Measurements from ENCODE around the gene COMMD10. TPM values are rescaled to one million over a fixed set of nuclear protein-coding genes. Genes with fewer than 3 reads are reported as not detected.

The COMMD10 gene
- total and polyA plus RNA-seq, 2 donors (not counting 1 experiment from before 2014, with no cell fraction given): 19.8 to 48.7 TPM

DNA sequence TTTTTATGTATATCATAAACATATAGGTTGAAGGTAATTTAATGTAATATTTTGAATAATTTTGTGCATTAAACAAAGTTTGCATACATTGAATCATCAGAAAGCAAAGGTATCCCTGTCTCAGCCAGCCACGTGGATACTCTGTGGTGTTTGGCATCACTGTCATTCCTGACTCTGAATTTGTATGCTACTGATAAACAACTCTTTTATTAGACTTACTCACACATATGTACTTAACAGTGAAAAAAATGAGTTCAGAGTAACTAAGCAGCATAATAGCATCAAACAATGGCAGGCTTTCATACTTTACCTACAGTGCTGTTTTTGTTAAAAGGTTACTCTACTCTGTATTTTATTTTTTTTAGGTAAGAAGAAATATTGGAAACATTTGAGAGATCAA is 171.9 kb downstream of the COMMD10 start:
- no peaks in the 10 kb centered on the region for H4K20me1 ChIP-seq (ENCODE audit: control insufficient read depth, insufficient read depth, low read length, poor library complexity, severe bottlenecking)
- Mint-ChIP-seq H3K27ac (no peak overlapping the region), H3K4me3 (no peak overlapping the region), H3K9me3 (ENCODE audit: insufficient read depth) (no peaks in the 10 kb centered on the region), H3K4me1 (no peaks in the 10 kb centered on the region), H3K27me3 (no peaks in the 10 kb centered on the region)
- DNase-seq: no peak
- no peaks in the 10 kb centered on the region for H3K9me3 ChIP-seq (ENCODE audit: control extremely low read depth in 1 of 3, control insufficient read depth in 2 of 3, insufficient read depth in 1 of 3, low read length in 2 of 3)
- POLR2A ChIA-PET: no interaction called here
- H3K4me1 ChIP-seq (ENCODE audit: control insufficient read depth in 2 of 2, insufficient read depth in 2 of 2, low read length in 2 of 2): no peaks in the 10 kb centered on the region
- CTCF ChIA-PET: no interaction called here
- WGBS (ENCODE audit: insufficient coverage): no CpG with 5 or more reads among the region's 1 CpG
- no peaks in the 10 kb centered on the region for H3K79me2 ChIP-seq (ENCODE audit: control insufficient read depth, insufficient read depth, low read length)
- H3K36me3 ChIP-seq (replicated peaks in 1 of 2; ENCODE audit: control extremely low read depth in 1 of 2, control insufficient read depth in 1 of 2, extremely low read depth in 1 of 2, insufficient read depth in 2 of 2, low read length in 1 of 2): no peaks in the 10 kb centered on the region
- intact Hi-C loops (cut with micrococcal nuclease): no loop called here
- H3K9ac ChIP-seq (ENCODE audit: low read length): no peak overlapping the region
- ATAC-seq (ENCODE audit: low read depth): no peak
- H3K4me3 ChIP-seq (ENCODE audit: control extremely low read depth in 1 of 5, extremely low read depth in 1 of 5, insufficient read depth in 1 of 5, low read depth in 2 of 5, low read length in 4 of 5): no peak overlapping the region
- no peak overlapping the region for H3K4me2 ChIP-seq (replicated peaks; ENCODE audit: low read depth, low read length, poor library complexity, severe bottlenecking)
- H3K27ac ChIP-seq (ENCODE audit: low read length in 2 of 2): no peak overlapping the region
- no peak overlapping the region for H2AFZ ChIP-seq (ENCODE audit: insufficient read depth, low read depth, low read length, poor library complexity, severe bottlenecking)
- no peaks in the 10 kb centered on the region for H3K27me3 ChIP-seq (replicated peaks in 1 of 4; ENCODE audit: control extremely low read depth in 1 of 4, control insufficient read depth in 3 of 4, insufficient read depth in 4 of 4, low read length in 3 of 4)
- no peak for TF ChIP-seq EZH2 (IDR thresholded peaks at IDR 0.05; ENCODE audit: borderline replicate concordance, insufficient read depth, low read depth, low read length, poor library complexity, severe bottlenecking)
- TF ChIP-seq CTCF (IDR thresholded peaks at IDR 0.05): no peak

DNA sequence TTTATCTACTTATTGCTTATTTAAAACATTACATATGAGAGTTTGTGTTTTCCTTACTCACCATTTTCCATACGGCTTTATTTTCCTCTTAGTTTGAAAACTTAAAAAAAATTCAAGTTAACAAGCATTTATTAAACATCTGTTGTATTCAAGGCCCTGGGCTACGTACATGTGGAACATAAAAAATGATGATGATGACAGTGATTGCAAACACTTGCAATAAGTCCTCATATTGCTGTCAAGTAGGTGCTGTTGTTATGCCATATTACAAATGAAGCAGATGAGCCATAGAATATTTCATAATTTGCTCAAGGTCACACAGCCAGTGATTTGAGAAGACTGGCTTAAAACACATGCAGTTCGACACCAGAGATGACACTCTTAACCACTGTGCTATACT is 180.6 kb downstream of the COMMD10 start:
- no peak overlapping the region for H3K4me2 ChIP-seq (replicated peaks; ENCODE audit: low read depth, low read length, poor library complexity, severe bottlenecking)
- no peaks in the 10 kb centered on the region for H3K9me3 ChIP-seq (ENCODE audit: control extremely low read depth in 1 of 3, control insufficient read depth in 2 of 3, insufficient read depth in 1 of 3, low read length in 2 of 3)
- H3K27me3 ChIP-seq (replicated peaks in 1 of 4; ENCODE audit: control extremely low read depth in 1 of 4, control insufficient read depth in 3 of 4, insufficient read depth in 4 of 4, low read length in 3 of 4): no peaks in the 10 kb centered on the region
- CTCF ChIA-PET: no interaction called here
- intact Hi-C loops (cut with micrococcal nuclease): no loop called here
- no peaks in the 10 kb centered on the region for H4K20me1 ChIP-seq (ENCODE audit: control insufficient read depth, insufficient read depth, low read length, poor library complexity, severe bottlenecking)
- H3K9ac ChIP-seq (ENCODE audit: low read length): no peak overlapping the region
- no peak for TF ChIP-seq CTCF (IDR thresholded peaks at IDR 0.05)
- TF ChIP-seq EZH2 (IDR thresholded peaks at IDR 0.05; ENCODE audit: borderline replicate concordance, insufficient read depth, low read depth, low read length, poor library complexity, severe bottlenecking): no peak
- no peak overlapping the region for H3K4me3 ChIP-seq (ENCODE audit: control extremely low read depth in 1 of 5, extremely low read depth in 1 of 5, insufficient read depth in 1 of 5, low read depth in 2 of 5, low read length in 4 of 5)
- Mint-ChIP-seq H3K4me3 (no peak overlapping the region), H3K4me1 (no peaks in the 10 kb centered on the region), H3K27me3 (no peaks in the 10 kb centered on the region), H3K9me3 (ENCODE audit: insufficient read depth) (no peaks in the 10 kb centered on the region), H3K27ac (no peak overlapping the region)
- H3K36me3 ChIP-seq (replicated peaks in 1 of 2; ENCODE audit: control extremely low read depth in 1 of 2, control insufficient read depth in 1 of 2, extremely low read depth in 1 of 2, insufficient read depth in 2 of 2, low read length in 1 of 2): peaks cover 0 to 2% of the 10 kb centered on the region in 2 experiments
- no peak overlapping the region for H3K27ac ChIP-seq (ENCODE audit: low read length in 2 of 2)
- ATAC-seq (ENCODE audit: low read depth): no peak
- no peak overlapping the region for H2AFZ ChIP-seq (ENCODE audit: insufficient read depth, low read depth, low read length, poor library complexity, severe bottlenecking)
- H3K79me2 ChIP-seq (ENCODE audit: control insufficient read depth, insufficient read depth, low read length): no peaks in the 10 kb centered on the region
- no peaks in the 10 kb centered on the region for H3K4me1 ChIP-seq (ENCODE audit: control insufficient read depth in 2 of 2, insufficient read depth in 2 of 2, low read length in 2 of 2)
- no peak for DNase-seq
- POLR2A ChIA-PET: no interaction called here
- WGBS (ENCODE audit: insufficient coverage): no CpG with 5 or more reads among the region's 3 CpGs
